Fibroblast of skin of back (primary cell): ENCODE data around the gene C2orf66.

Experiments used
- DNase-seq: peaks from one replicate; pipeline ENCODE4 v3.0.0-alpha.2; 2013

C2orf66 gene

GRCh38 chr2:196759378-196759706 lies 49.8 kb downstream of the C2orf66 start:
- DNase-seq = peak; percentile 9

GRCh38 chr2:196758474-196759377 lies 50.4 kb downstream of the C2orf66 start:
- DNase-seq = peak; percentile 38
